GM11168 (cell line): ENCODE data around the gene TMTC4.
"Not testable (repeated sequence)": the region's sequence is repeated elsewhere in the genome, so short reads cannot be mapped to it uniquely, and the experiment has no call there.

Source experiments
- in situ Hi-C: fragments of 300-500 bp; cut with MboI; formaldehyde crosslinking; loops from one replicate; pipeline ENCODE4 v1.12.0; 2022; ENCODE audit warnings: low sequenced_read_pairs; ENCODE audit not compliant: unreplicated experiment

Gene TMTC4

DNA sequence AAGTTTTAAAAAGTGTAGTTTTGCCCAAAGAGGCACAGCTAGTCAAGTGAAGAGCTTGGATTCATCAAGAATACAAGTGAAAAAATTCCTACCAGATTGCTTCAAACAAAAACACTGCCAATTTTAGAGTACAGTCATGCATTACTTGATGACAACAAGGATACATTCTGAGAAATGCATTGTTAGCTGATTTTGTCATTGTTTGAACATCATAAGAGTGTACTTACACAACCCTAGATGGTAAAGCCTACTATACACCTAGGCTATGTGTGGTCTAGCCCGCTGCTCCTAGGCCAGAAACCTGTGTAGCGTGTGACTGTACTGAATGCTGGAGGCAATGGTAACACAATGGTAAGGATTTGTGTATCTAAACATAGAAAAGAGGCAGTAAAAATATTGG lies 41.1 kb downstream of the TMTC4 start:
- in situ Hi-C loops, result no loop called here

DNA sequence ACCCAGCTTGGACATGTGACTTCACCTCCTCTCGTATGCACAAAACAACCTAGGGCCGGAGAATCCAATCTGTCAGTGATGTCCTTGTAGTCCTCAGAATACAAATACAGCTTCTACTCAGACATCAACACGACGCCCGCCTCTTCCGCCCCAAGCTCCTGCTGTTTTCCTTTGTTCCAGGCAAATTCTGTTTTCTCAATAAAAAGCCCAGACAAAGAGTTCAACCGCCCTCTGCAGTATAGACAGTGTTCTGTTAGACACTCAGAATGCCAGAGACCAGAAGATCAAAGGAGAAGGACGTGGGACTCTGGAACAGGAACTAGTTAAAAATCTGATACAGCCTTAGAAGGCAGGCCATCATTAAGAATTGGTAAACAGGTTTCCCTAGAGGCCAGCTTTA lies 44.0 kb downstream of the TMTC4 start:
- in situ Hi-C loops, result no loop called here

DNA sequence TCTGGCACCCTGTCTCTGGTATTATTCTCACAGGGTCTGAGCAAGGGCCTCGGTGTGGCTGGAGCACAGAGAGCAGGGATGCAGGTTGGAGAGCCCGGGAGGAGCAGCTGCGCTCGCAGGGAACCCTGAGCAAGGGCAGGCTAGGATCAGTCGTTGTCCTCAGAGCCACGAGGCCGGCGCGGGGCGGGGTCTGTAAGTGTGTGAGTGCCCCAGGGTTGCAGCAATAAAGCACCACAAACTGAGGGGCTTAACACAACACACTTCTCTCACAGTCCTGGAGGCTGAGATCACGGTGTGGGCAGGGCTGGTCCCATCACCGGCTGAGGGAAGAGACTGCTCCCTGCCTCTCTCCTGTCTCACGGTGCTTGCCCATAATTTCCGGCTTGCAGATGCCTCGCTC lies 47.5 kb downstream of the TMTC4 start:
- in situ Hi-C loops, result no loop called here

DNA sequence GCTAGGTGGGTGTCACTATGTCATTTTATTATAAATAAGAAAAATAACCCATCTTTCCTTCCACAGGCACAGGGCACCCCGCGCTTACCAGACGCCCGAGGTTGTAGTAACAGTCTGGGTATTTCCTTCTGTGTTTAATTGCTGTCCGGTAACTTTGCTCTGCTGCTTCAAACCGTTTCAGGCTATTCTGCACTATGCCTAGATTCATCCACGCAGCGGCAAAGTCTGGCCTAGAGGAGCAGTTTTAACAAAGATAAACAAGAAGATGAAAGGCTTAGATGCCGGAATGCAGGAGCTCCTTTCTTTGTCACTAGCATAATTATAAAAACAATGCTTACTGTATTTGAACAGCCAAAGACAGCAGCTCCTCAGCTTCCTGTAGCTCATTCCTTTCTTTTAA lies 49.1 kb downstream of the TMTC4 start:
- in situ Hi-C loops, result no loop called here

DNA sequence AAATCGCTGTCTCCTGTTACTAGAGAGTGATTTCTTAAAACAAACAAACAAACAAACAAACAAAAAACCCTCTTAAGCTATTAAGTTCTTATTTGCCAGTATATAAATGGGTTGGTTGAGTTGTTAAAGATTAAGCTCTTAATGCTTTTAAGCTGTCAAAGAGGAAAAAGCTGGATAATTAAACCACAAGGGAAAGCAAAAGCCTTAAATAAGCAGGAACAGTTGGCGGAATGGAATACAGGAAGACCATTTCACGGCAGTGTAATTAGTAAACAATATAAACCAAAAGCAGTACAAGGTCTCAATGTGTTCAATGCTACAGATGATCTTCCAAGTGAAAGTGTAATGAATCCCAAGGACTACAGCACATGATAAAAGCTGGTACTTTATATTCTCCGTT lies 53.8 kb downstream of the TMTC4 start:
- in situ Hi-C loops, result no loop called here

DNA sequence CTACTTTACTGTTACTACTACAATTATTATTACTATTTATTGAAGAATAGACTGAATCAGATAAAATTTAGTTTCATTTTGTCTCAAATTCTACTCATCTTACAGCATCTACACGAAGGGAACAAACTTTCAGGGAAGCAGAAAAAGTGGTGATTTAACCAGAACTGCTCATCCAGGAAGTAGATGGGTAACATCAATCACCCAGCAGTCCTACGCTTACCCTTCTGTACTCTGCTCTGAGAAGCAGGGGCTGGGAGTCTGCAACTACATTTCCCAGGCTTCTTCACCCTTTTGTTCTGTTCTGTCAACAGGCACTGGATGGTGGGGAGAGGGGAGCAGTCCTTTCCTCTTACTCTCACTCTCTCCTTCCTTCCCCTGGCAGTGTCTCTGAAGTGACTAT lies 54.7 kb downstream of the TMTC4 start:
- in situ Hi-C loops, result no loop called here

DNA sequence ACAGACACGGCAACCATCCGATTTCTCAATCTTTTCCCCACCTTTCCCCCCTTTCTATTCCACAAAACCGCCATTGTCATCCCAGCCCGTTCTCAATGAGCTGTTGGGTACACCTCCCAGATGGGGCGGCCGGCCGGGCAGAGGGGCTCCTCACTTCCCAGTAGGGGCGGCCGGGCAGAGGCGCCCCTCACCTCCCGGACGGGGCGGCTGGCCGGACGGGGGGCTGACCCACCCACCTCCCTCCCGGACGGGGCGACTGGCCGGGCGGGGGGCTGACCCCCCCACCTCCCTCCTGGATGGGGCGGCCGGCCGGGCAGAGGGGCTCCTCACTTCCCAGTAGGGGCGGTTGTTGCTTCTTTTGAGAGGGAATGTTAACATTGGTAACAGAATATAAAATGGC lies 55.7 kb downstream of the TMTC4 start:
- in situ Hi-C loops, result not testable (repeated sequence)

DNA sequence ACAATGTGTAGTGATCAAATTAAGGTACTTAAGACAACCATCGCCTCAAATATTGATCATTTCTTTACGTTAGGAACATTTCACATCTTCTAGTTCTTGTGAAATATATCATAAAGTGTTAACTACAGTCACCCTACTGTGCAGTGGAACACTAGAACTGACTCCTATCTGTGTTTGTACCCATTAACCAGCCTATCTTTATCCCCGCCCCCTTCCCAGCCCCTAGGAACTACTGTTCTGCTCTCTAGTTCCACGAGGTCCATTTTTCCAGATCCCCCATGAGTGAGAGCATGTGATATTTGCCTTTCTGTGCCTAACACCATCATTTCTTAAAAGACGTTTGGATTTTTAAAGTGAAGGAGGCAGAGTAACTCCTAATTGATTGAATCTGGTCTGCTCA lies 61.6 kb downstream of the TMTC4 start:
- in situ Hi-C loops, result no loop called here

DNA sequence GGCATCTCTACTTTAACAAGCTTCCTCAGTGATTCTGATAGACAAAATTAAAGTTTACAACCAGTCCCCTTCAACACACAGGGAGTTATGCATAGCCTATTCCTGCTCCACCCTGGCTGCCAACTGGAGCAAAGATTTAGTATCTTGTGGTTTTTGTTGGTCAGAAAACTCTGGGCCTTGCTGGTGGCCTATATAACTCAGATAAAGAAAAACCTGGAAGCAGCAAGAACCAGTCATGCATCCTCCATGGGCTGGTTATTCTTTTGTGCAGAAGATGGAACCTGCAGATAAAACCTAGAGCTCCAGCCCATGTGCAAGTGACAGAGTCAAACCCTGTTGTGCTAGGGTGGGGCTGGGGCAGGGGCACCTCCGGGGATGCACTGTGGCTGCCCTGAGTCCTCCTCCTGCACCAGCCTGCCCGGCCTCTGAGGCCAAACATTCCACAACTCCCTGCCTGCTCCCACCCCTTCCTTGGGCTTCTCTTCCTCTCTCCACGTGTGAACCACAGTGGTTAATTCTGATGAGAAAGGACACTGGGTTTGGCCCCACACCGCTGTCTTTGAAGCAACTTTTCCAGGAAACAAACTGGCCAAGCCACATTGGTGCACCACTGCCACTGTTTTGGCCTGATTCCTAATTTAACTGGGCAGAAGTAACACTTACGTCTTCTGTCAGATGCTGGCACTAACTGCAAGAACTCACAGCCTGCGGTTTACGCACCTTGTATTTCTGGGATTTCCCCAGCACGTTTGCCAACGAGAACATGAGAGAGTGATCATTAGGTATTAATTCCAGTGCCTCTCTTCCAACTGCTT lies 62.7 kb downstream of the TMTC4 start:
- in situ Hi-C loops, result no loop called here

DNA sequence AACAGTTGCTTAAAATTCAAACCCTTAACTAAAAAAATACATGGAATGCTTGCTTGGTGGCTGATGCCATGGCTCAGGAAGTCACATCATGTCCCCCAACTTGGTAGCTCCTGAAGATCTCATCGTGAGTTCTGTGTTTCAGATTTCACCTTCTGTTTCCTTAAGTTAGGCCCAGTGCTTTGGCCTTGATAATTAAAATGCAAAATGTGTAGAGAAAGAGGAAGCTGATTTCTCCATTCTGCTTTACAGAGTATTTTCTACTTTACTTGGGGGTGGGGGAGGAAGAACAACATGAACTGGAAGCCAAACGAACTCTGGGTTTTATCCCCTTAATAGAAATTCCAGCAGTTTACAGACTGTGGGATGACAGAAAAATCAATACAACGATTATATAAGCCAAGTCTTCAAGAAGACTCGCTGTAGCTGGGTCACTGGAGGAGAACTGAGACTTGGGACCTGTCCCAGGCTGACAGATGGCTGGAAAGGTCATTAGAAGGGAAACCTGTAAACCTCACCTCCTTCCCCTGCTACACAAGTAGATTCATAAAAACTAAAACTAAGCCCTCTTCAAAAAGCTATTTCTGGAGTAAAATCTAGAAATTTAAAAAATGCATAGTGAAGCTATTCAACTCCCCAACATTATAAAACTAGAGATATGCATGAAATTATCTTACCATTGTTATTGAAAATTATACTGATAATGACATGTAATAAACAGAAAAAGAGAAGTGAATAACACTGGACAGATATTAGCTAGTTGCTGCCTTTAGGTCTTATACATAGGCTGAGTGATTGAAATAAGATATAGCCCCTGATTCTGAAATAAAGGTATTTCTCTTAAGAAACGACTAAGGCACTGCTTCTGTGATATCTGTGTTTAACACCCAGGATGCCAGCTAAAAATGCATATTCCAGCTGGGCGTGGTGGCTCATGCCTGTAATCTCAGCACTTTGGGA lies 63.9 kb downstream of the TMTC4 start:
- in situ Hi-C loops, result no loop called here

DNA sequence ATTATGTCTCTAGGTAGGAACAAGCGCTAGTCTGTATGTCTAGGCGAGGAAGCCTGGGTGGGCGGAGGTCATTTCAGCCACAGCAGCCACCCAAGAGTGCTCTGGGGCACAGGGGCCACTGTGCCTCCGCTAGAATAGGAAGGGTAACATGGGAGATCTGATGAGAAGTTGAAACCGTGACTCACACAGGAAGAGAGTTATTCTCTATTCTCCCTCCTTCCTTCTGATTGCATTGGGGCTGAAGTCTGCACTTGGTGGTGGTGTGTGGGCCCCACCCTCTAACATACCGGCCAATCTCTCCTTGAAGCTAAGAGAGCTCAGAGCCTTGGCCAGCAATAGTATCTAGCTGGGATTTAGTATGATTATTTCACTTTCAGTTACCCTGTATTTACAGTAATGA lies 65.7 kb downstream of the TMTC4 start:
- in situ Hi-C loops, result no loop called here

DNA sequence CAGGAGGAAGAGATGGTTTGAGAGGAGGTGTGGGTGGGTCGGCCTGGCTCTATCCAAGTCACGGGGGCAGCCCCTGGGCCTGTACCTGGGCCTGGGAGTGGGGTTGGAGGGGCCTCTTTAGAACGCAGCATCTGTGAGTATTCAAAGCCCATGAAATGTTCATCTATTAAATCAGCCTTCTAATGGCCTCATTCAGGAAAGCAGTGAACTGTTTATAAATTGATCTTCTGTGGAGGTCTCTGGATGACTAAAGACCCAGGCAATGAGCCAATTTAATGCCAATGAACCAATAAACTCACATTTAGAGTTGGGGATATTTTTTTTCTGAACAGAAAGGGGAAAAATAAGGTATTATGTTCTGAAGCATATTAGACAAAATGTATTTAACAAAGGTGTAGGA lies 66.1 kb downstream of the TMTC4 start:
- in situ Hi-C loops, result no loop called here

DNA sequence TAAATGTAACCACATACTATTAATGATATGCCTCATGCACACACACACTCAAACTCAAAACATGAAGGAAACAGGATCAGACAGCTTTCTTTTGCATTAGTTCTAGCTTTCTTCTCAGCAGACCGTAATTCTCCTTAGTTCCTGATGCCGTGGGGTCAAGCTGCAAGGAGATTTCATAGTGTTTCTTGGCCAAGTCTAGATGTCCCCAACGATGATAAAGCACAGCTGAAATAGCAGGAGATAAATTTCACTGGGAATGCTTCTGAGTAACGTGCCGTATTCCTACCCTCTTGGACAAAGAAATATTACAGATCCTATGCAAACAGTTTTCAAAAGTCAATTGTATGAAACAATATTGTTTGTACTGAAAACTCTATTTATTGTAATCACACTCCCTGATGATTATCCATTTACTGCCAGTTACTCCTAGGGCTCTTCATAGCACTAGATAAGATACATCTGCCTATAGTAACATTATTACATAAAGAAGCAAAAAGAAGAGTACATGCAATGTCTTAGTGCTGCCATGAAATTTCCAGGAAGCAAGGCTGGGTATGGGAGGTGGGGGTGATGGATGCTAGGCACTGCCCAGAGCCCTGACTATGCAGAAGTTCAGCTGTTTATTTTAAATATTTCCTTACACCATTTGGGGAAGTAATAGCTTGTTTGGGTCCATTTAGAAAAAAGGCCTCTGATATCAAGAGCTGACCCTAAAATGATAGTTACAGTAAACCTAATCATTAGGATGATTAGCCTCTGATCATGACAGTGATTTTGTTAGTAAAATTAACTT lies 69.5 kb downstream of the TMTC4 start:
- in situ Hi-C loops, result no loop called here

DNA sequence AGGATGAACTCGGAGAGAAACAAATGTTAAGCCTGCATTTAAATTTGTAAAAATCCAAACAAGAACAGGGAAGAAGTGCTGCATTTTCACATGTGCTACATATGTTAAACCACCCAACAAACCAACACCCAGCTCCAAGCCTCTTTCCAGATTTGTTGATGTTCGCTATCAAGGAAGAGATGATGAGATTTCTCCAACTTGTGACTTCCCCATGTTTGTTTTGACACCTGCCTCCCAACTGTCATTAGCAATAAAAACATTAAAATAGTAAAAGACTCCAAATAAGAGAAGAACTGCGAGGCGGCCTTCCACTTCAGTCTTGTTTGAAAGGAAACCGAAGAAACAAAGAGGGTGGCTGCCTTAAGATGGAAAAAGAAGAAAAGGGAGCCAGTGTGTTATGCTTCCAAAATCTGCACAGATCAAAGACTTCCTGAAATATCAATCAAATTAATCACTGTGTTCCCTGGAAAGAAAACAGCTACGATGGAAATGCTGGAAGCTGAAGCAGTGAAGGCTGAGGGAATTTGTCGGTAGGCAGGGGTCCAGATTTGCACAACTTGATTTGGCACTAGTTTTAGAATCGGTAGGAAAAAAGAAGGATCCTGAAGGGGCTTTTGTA lies 72.0 kb downstream of the TMTC4 start:
- in situ Hi-C loops, result no loop called here

DNA sequence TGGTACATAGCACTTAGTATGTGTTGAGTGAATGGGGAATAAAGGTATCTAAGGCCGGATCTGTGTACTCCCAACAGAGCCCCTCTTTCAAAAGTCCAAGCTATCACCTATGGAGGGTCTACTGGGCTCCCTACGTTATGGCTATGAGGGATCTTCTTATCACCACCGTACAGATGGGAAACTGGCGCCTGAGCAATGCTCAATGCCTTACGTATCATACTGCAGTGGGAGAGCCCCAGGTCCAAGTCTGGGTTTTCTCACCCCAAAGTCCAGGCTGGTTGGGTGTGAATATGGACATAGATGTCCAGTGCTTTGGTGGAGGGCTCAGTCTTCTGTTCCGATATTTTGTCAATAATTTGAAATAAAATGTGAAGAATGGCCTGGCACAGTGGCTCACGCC lies 72.9 kb downstream of the TMTC4 start:
- in situ Hi-C loops, result no loop called here

DNA sequence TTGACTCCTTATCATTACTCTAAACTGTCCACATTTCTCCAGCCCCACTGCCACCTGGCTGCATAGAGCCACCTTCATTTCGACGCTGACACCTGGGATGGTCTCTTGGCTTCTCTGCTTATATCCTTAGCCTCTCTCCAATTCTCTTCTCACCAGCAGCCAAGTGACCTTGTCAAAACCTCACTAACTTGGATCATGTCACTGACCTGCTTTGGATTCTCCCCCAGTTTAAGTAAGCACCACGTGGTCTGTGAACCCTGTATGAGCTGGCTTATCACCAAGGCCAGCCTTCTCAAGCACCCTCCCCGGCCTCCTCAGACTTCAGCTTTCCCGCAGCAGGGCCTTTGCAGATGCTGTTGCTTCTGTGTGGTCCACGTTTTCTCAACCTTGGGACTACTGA lies 73.7 kb downstream of the TMTC4 start:
- in situ Hi-C loops, result no loop called here

DNA sequence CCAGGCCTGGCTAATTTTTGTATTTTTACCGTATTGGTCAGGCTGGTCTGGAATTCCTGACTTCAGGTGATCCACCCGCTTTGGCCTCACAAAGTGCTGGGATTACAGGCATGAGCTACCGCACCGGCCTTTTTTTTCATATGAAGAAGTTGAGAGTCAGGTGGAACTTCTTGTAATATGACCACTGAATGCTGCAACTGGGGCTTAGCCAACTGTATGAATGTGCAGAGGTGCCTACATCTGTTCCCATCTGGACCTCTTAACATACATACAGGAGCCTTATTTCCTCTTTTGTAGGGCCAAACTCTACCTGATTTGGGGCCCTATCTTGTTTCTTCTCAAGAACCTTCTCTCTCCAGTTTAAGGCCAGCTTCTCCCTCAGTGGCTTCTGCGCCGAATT lies 74.1 kb downstream of the TMTC4 start:
- in situ Hi-C loops, result no loop called here

DNA sequence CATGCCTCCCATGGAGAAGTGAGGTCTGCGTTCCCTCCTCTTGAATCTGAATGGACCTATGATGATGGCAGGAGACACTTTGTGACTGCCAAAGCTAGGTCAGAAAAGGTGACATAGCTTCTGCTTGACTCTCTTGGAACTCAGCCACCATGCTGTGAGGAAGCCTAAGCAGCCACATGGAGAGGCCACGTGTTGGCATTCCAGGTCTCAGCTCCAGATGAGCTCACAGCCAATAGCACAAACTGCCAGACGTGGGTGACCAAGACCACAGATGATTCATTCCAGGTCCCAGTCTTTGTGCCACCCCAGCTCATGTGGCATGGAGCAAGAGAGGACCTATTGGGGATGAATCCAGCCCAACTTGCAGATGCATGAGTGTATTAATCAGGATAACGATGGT lies 77.3 kb downstream of the TMTC4 start:
- in situ Hi-C loops, result no loop called here

DNA sequence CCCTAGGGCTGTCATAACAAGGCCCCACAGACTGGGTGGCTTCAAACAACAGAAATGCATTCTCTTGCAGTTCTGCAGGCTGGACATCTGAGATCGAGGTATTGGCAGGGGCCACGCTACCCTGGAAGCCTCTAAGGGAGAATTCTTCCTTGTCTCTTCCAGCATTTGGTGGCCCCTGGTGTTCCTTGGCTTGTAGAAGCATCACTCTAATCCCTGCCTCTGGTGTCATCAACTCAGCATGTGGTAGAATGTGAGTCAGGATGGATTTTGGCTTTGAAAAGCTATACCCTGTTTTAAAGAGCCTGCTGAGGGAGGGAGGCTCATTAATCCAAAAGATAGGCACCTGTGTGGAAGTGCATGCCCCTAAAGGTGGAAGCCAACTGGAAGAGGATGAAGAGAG lies 78.1 kb downstream of the TMTC4 start:
- in situ Hi-C loops, result no loop called here

DNA sequence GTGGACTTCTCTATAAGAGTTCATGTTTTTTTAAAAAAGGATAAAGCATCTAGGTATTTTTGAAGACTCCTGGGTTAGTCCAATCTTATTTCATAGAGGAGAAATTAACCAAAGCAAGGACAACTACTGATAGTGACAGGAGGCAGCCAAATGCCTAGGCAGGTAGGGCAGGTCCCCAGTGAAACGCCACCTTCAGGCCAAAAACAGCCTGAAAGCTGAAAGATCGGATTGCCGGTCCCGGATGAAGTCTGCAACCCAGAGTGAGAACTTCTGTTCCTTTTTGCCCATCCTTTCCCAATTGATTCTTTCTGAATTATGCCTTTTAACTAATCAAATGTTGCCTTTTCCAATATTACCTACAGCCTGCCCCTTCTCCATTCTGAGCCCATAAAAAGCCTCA lies 79.9 kb downstream of the TMTC4 start:
- in situ Hi-C loops, result no loop called here
